Upper lobe of right lung (tissue), 1 donor: ENCODE data around the gene OR7G2. TPM values are rescaled to one million over a fixed set of nuclear protein-coding genes. Genes with fewer than 3 reads are reported as not detected.

Source experiments
- ATAC-seq: fragments of 200-7000 bp; cut with Tn5 transposase; one replicate; pipeline ENCODE4 v1.9.1; 2020; ENCODE audit warnings: mild to moderate bottlenecking, moderate library complexity
- DNase-seq: peaks from one replicate; pipeline ENCODE4 v3.0.0-alpha.2; 2020
- H3K27ac ChIP-seq: fragments of 200-600 bp; one replicate; pipeline ENCODE4 v1.8.0; 2022
- H3K27me3 ChIP-seq: fragments of 200-600 bp; one replicate; pipeline ENCODE4 v1.8.0; 2022; ENCODE audit warnings: mild to moderate bottlenecking
- H3K36me3 ChIP-seq: fragments of 200-600 bp; one replicate; pipeline ENCODE4 v1.8.0; 2022
- H3K4me1 ChIP-seq: fragments of 200-600 bp; one replicate; pipeline ENCODE4 v1.8.0; 2022
- H3K4me3 ChIP-seq: fragments of 200-600 bp; one replicate; pipeline ENCODE4 v1.8.0; 2022; ENCODE audit warnings: mild to moderate bottlenecking
- H3K9me3 ChIP-seq: fragments of 200-600 bp; one replicate; pipeline ENCODE4 v1.8.0; 2022
- intact Hi-C: fragments of 100-400 bp; cut with DNase I; formaldehyde crosslinking; loops from one replicate; pipeline ENCODE4 v1.11.0; 2022
- total RNA-seq: library from RNA; stranded (reverse); fragmentation: NEBNext Ultra II Directional; extraction: Animal tissue kit (Norgen Biotek cat#: 25700); gene quantifications from one replicate; pipeline ENCODE4 v1.2.1, GENCODE V29; 2021
- TF ChIP-seq, protein P1 (sequence below): fragments of 200-600 bp; IDR thresholded peaks from one replicate; pipeline ENCODE4 v1.8.0; 2022; ENCODE audit warnings: antibody characterized with exemption
- donor health status: DM: no; HTN: yes; CAD: no; lungs with severe emphysema.

OR7G2 gene
- total RNA-seq, 1 donor from 2014 or later: not detected

DNA sequence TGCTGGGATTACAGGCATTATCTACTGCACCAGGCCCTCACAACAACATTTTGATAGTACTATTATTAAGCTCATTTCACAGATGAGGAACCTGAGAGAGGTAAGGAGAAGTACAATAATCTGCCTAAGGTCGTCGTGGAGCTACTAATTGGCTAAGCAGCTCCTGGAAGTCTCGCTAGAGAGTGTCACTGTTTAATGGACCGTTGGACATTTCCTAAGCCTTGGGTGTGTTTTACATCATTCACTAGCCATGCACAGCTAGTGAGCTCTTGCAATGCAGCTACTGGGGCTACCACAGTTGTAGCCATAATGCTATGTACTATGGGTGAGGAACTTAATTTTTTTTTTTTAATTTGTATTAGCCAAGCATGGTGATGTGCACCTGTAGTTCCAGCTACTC, 54.4 kb downstream of the OR7G2 start:
- ATAC-seq (no peak), DNase-seq (no peak)
- no peaks in the 10 kb centered on the region for H3K4me1 ChIP-seq
- intact Hi-C loops: no loop called here
- TF ChIP-seq, protein P1, sequence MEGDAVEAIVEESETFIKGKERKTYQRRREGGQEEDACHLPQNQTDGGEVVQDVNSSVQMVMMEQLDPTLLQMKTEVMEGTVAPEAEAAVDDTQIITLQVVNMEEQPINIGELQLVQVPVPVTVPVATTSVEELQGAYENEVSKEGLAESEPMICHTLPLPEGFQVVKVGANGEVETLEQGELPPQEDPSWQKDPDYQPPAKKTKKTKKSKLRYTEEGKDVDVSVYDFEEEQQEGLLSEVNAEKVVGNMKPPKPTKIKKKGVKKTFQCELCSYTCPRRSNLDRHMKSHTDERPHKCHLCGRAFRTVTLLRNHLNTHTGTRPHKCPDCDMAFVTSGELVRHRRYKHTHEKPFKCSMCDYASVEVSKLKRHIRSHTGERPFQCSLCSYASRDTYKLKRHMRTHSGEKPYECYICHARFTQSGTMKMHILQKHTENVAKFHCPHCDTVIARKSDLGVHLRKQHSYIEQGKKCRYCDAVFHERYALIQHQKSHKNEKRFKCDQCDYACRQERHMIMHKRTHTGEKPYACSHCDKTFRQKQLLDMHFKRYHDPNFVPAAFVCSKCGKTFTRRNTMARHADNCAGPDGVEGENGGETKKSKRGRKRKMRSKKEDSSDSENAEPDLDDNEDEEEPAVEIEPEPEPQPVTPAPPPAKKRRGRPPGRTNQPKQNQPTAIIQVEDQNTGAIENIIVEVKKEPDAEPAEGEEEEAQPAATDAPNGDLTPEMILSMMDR: no peak
- H3K27ac ChIP-seq: no peak overlapping the region
- no peaks in the 10 kb centered on the region for H3K27me3 ChIP-seq
- no peak overlapping the region for H3K4me3 ChIP-seq
- no peaks in the 10 kb centered on the region for H3K36me3 ChIP-seq
- no peaks in the 10 kb centered on the region for H3K9me3 ChIP-seq

Other genes with a start within 250 kb of the OR7G2 start
- 0.41 TPM for gene MUC16, start 97.1 kb downstream of the OR7G2 start, total RNA-seq
- not detected for gene OR1M1, start 20.4 kb downstream of the OR7G2 start, total RNA-seq
- gene OR7G1, start 8.3 kb upstream of the OR7G2 start, total RNA-seq: not detected
- gene OR7G3, start 19.5 kb upstream of the OR7G2 start, total RNA-seq: not detected
- 28.2 TPM for gene ZNF317, start 32.9 kb upstream of the OR7G2 start, total RNA-seq
- gene OR7D2, start 71.5 kb upstream of the OR7G2 start, total RNA-seq: 0.52 TPM
- not detected for gene OR7D4, start 112.1 kb upstream of the OR7G2 start, total RNA-seq
- not detected for gene OR7E24, start 143.5 kb upstream of the OR7G2 start, total RNA-seq
- 5.3 TPM for gene ZNF699, start 202.4 kb upstream of the OR7G2 start, total RNA-seq
- 21.2 TPM for gene ZNF559, start 216.7 kb upstream of the OR7G2 start, total RNA-seq